K562 (cell line): ENCODE results near the gene IRS2. TPM values are rescaled to one million over a fixed set of nuclear protein-coding genes. Genes with fewer than 3 reads are reported as not detected.

ENCODE experiments used
- ATAC-seq: fragments of 200-7000 bp; cut with Tn5 transposase; 3 replicates; pipeline ENCODE4 v1.9.1; 2020; ENCODE audit warnings: moderate library complexity
- BruUV-seq: library from RNA; stranded (reverse); fragments of 400-500 nt; replicated peaks from 2 replicates; lab custom pipeline; 2021; lab: Mats Ljungman, UMichigan
- CTCF ChIA-PET: fragments of 300-600 bp; formaldehyde crosslinking; extraction: SDS; loops from one replicate; lab custom pipeline; 2021; ENCODE audit warnings: low intra/inter-chr PET ratio; lab: Yijun Ruan, JAX
- POLR2A ChIA-PET: fragments of 300-600, 350-650 bp; sonication (Branson Sonifier 250); formaldehyde crosslinking; extraction: SDS; loops from one replicate; lab custom pipeline; 2021; ENCODE audit warnings: antibody characterized with exemption, inconsistent platforms; lab: Yijun Ruan, JAX
- DNase-seq, 4 experiments: peaks; one replicate each; pipeline versions ENCODE4 v3.0.0 to v3.0.0-alpha.2; 2011 to 2018; ENCODE audit warnings: low spot score in 3 of 4, mixed read lengths in 3 of 4; ENCODE audit errors: extremely low read depth in 1 of 4
- FAIRE-seq: peaks from 2 replicates; lab custom pipeline; 2011; peaks lifted over from hg19 to GRCh38; lab: Jason Lieb, UNC
- H2AFZ ChIP-seq: 2 replicates; pipeline ENCODE4 v1.6.0; 2011; ENCODE audit warnings: low read depth, low read length, control low read depth, inconsistent platforms
- H3K27ac ChIP-seq: fragments of 200-600 bp; 3 replicates; pipeline ENCODE4 v1.8.0; 2011; ENCODE audit warnings: low read depth, mild to moderate bottlenecking, control low read depth, inconsistent platforms, low read length, moderate library complexity, mixed read lengths; ENCODE audit errors: extremely low read depth
- H3K27me3 ChIP-seq, 2 experiments: fragments of 300-600 bp in 1 of 2; 2 replicates in 1 of 2; 3 replicates in 1 of 2; pipeline versions ENCODE4 v1.6.0 to v1.8.0; 2011; ENCODE audit warnings: inconsistent platforms in 2 of 2, low read length in 2 of 2, mild to moderate bottlenecking in 1 of 2, mixed read lengths in 1 of 2, moderate library complexity in 1 of 2; ENCODE audit not compliant: control insufficient read depth in 2 of 2, insufficient read depth in 2 of 2
- H3K36me3 ChIP-seq: fragments of 300-600 bp; 3 replicates; pipeline ENCODE4 v1.8.0; 2011; ENCODE audit warnings: mild to moderate bottlenecking, low read length, inconsistent platforms; ENCODE audit not compliant: control insufficient read depth, insufficient read depth
- H3K4me1 ChIP-seq, 2 experiments: fragments of 200-600 bp in 1 of 2; replicated peaks in 1 of 2; 2 replicates in 1 of 2; 3 replicates in 1 of 2; pipeline versions ENCODE4 v1.5.1 to v1.8.0; 2011; ENCODE audit warnings: inconsistent platforms in 2 of 2, low read length in 2 of 2, mild to moderate bottlenecking in 1 of 2, mixed read lengths in 1 of 2, moderate library complexity in 1 of 2; ENCODE audit not compliant: control insufficient read depth in 2 of 2, insufficient read depth in 2 of 2
- H3K4me2 ChIP-seq: 2 replicates; pipeline ENCODE4 v1.6.1; 2011; ENCODE audit warnings: low read length, control low read depth, inconsistent platforms, mixed read lengths; ENCODE audit not compliant: insufficient read depth
- H3K4me3 ChIP-seq: fragments of 200-600 bp; sonication (generic), shearing (Covaris generic); 2 replicates; pipeline ENCODE4 v1.5.1; 2016; ENCODE audit warnings: control low read depth, inconsistent platforms
- H3K79me2 ChIP-seq: fragments of 200-600 bp; 3 replicates; pipeline ENCODE4 v1.8.0; 2011; ENCODE audit warnings: low read length, inconsistent platforms; ENCODE audit not compliant: control insufficient read depth, insufficient read depth
- H3K9ac ChIP-seq, 2 experiments: 2 replicates each; pipeline versions ENCODE4 v1.6.0 to v1.6.1; 2011; ENCODE audit warnings: low read depth in 2 of 2, low read length in 2 of 2, control low read depth in 1 of 2, inconsistent platforms in 1 of 2, mild to moderate bottlenecking in 1 of 2, mixed read lengths in 1 of 2; ENCODE audit not compliant: insufficient read depth in 1 of 2
- H3K9me1 ChIP-seq: one replicate; pipeline ENCODE4 v1.6.0; 2011; ENCODE audit warnings: inconsistent platforms, mild to moderate bottlenecking, low read length, moderate library complexity; ENCODE audit not compliant: control insufficient read depth, insufficient read depth
- H3K9me3 ChIP-seq: replicated peaks from 2 replicates; pipeline ENCODE4 v1.5.1; 2011; ENCODE audit warnings: low read depth, low read length, inconsistent platforms; ENCODE audit not compliant: control insufficient read depth, insufficient read depth
- H4K20me1 ChIP-seq: replicated peaks from 2 replicates; pipeline ENCODE4 v1.6.1; 2011; ENCODE audit warnings: low read length, inconsistent platforms, mixed read lengths; ENCODE audit not compliant: control insufficient read depth, insufficient read depth
- HINFP ChIP-seq: fragments of 450-650 bp; conservative IDR thresholded peaks from 2 replicates; pipeline ENCODE4 v1.6.1; 2016; ENCODE audit warnings: missing genetic modification characterization, low read depth, mild to moderate bottlenecking, control low read depth, missing compliant biosample characterization
- KAT2B ChIP-seq: IDR thresholded peaks from one replicate; pipeline ENCODE4 v1.6.1; 2012; ENCODE audit warnings: low read depth, mild to moderate bottlenecking, control low read depth, inconsistent platforms, low read length, moderate library complexity
- NFIC ChIP-seq: fragments of 450-650 bp; IDR thresholded peaks from 2 replicates; pipeline ENCODE4 v1.6.1; 2017; ENCODE audit warnings: mild to moderate bottlenecking, inconsistent platforms
- NFXL1 ChIP-seq: fragments of 450-650 bp; formaldehyde crosslinking; IDR thresholded peaks from 2 replicates; pipeline ENCODE4 v1.4.0; 2021; ENCODE audit warnings: mild to moderate bottlenecking
- NRF1 ChIP-seq, 2 experiments: fragments of 450-650 bp; IDR thresholded peaks in 1 of 2; conservative IDR thresholded peaks in 1 of 2; 2 replicates each; pipeline ENCODE4 v1.6.1; 2014; ENCODE audit warnings: mild to moderate bottlenecking in 2 of 2
- RBM14 ChIP-seq: fragments of 200-400 bp; formaldehyde crosslinking; IDR thresholded peaks from 2 replicates; pipeline ENCODE4 v1.6.1; 2018; ENCODE audit warnings: low read depth, mild to moderate bottlenecking, low read length, moderate library complexity, borderline replicate concordance; ENCODE audit not compliant: insufficient read depth
- SRF ChIP-seq, 2 experiments: fragments of 250-450, 450-650 bp in 1 of 2; sonication (Bioruptor Pico) in 1 of 2; sonication (generic) in 1 of 2; formaldehyde crosslinking; IDR thresholded peaks; 2 replicates each; pipeline versions ENCODE4 v1.5.0 to v1.5.1; 2020 to 2022; ENCODE audit warnings: mild to moderate bottlenecking in 1 of 2, missing genetic modification reagents in 1 of 2
- TFAM ChIP-seq: fragments of 250-450 bp; sonication (Bioruptor Pico); conservative IDR thresholded peaks from 2 replicates; pipeline ENCODE4 v1.5.0; 2021; ENCODE audit warnings: mild to moderate bottlenecking, moderate library complexity
- TGIF2 ChIP-seq: sonication (generic); formaldehyde crosslinking; IDR thresholded peaks from 2 replicates; pipeline ENCODE4 v1.8.1; 2022; ENCODE audit warnings: mild to moderate bottlenecking, missing genetic modification reagents, moderate library complexity
- ZNF407 ChIP-seq: fragments of 450-650 bp; IDR thresholded peaks from 2 replicates; pipeline ENCODE4 v1.6.1; 2016; ENCODE audit warnings: low read depth
- WGBS: fragments of 100-300 bp; shearing (Covaris generic); methylation state at CpG from one replicate; pipeline ENCODE4 v1.1.6; 2016; ENCODE audit warnings: low coverage, mixed read lengths; ENCODE audit not compliant: insufficient coverage; ENCODE audit errors: missing lambda C conversion rate; 5-methylcytosine and 5-hydroxymethylcytosine counted together
- in situ Hi-C: fragments of 300-500 bp; cut with MboI; formaldehyde crosslinking; loops from 4 replicates; pipeline ENCODE4 v1.15.0; 2018; ENCODE audit warnings: inconsistent platforms, mixed read lengths
- intact Hi-C: fragments of 100-400 bp; cut with micrococcal nuclease; formaldehyde crosslinking; loops from 2 replicates; pipeline ENCODE4 v1.14.2; 2022
- polyA plus RNA-seq, 8 experiments: library from polyadenylated mRNA; depleted of rRNA in 4 of 8; stranded (reverse) in 5 of 8; unstranded in 3 of 8; fragments of >200 nt; fragmentation: Nextera tagmentation in 2 of 8; fragmentation: Illumina TruSeq in 1 of 8; extraction: Ambion mirVana in 2 of 8; extraction: Trizol in 1 of 8; gene quantifications; 2 replicates each; pipeline versions ENCODE4 v1.2.1 to v1.2.3, GENCODE V29; 2011 to 2014; ENCODE audit warnings: inconsistent platforms in 1 of 8, missing spikeins in 1 of 8
- total RNA-seq, 7 experiments: library from RNA; depleted of rRNA in 6 of 7; stranded (reverse); fragments of >200 nt in 6 of 7; fragmentation: Illumina TruSeq in 2 of 7; extraction: Trizol in 2 of 7; gene quantifications; 2 replicates each; pipeline versions ENCODE4 v1.2.1 to v1.2.3, GENCODE V29; 2011 to 2021; ENCODE audit warnings: low replicate concordance in 1 of 7

Gene IRS2
- total and polyA plus RNA-seq, 9 of the 15 experiments (the other 6 are each of a cell fraction or from before 2014, with no cell fraction given), result 0.36 to 4.6 (median 0.63) TPM

GRCh38 chr13:109817591-109818535 lies 31.5 kb upstream of the IRS2 start (continued):
- no peak for TF ChIP-seq KAT2B
- no peak for TF ChIP-seq TGIF2 (CRISPR knock-in tag)
- no peak for TF ChIP-seq RBM14

- H3K4me1 ChIP-seq, result no peaks in the 10 kb centered on the region
- in situ Hi-C loops, result no loop called here
- CTCF ChIA-PET, result no interaction called here
- FAIRE-seq (no peak), DNase-seq (no peak), ATAC-seq (no peak)
- no peak overlapping the region for H3K4me2 ChIP-seq
- BruUV-seq, result no TSS peak
- H3K4me3 ChIP-seq, result no peak overlapping the region
- intact Hi-C loops, result no loop called here
- POLR2A ChIA-PET, result no interaction called here
- H3K79me2 ChIP-seq, result no peaks in the 10 kb centered on the region
- no peak overlapping the region for H3K27ac ChIP-seq
- no peak overlapping the region for H2AFZ ChIP-seq
- peaks cover 3 to 22% of the 10 kb centered on the region in 2 experiments for H3K27me3 ChIP-seq
- no peaks in the 10 kb centered on the region for H4K20me1 ChIP-seq
- no peaks in the 10 kb centered on the region for H3K9me1 ChIP-seq
- 0% methylated on average over 3 of the region's 4 CpGs for WGBS
- no peaks in the 10 kb centered on the region for H3K36me3 ChIP-seq
- no peaks in the 10 kb centered on the region for H3K9me3 ChIP-seq
- H3K9ac ChIP-seq, result no peak overlapping the region
- TF ChIP-seq NFIC, result no peak
- no peak for TF ChIP-seq NRF1 (conservative IDR thresholded peaks at IDR 0.05 in 1 of 2, IDR thresholded peaks at IDR 0.05 in 1 of 2)
- no peak for TF ChIP-seq SRF (CRISPR knock-in tag; IDR thresholded peaks at IDR 0.05)
- TF ChIP-seq TFAM (CRISPR knock-in tag), result no peak
- TF ChIP-seq NFXL1, result no peak
- no peak for TF ChIP-seq ZNF407
- TF ChIP-seq HINFP (tag), result no peak
Observed at GRCh38 chr13:109816808-109817203, 30.4 kb upstream of the IRS2 start.
